ENCODE results near the gene IQCH.

IQCH gene

DNA sequence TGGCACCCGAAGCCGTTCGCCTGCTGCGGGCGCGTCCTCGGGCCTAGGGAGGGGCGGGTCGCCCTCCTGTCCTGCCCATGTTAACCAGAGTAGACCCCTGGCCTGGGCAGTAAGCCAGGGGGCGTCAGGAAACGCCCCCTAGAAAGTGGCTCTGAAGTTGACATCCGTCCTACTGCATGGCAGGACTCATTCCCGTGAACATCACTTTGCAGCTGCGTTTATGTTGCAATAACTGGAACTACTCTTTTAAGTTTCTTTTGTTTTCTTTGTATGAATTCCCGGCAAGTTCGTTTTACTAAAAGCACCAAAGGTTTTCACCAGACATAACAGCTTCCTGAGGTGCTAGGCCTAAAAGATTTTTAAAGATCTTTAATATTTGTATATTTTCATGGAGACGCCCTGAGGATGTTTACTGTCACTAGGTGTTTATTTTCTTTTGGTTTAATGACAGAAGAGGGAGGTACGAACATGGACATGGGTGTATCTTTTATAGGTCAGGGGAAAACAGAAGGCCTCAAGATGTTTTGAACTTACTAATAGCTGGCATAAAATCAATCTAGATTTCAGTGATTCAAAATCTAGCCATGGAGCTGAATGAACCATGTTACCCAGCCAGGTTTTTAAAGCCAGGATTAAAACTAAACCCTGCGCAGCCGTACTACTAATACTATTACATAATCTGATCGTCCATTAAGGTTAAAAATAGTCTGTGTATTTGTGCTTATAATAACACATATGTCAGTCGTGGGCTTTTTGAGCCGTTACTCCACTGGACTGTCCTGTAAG, 267.4 kb downstream of the IQCH start:
- DNase-seq (ENCODE audit: low read depth, low spot score) = no peak
- H3K4me1 ChIP-seq (ENCODE audit: insufficient read depth, insufficient read length) = no peaks in the 10 kb centered on the region
- H3K4me3 ChIP-seq (ENCODE audit: insufficient read length, low read depth) = peak overlapping the region; percentile 96
- no peaks in the 10 kb centered on the region for H3K27me3 ChIP-seq (ENCODE audit: insufficient read depth, insufficient read length)
- no peaks in the 10 kb centered on the region for H3K9me3 ChIP-seq (ENCODE audit: insufficient read depth, low read length)
- TF ChIP-seq SUZ12 (IDR thresholded peaks at IDR 0.05; ENCODE audit: extremely low read depth, insufficient read depth, insufficient read length) (no peak), ZNF274 (IDR thresholded peaks at IDR 0.05; ENCODE audit: low read depth, low read length) (no peak), YY1 (IDR thresholded peaks at IDR 0.05; ENCODE audit: insufficient read depth, insufficient read length) (no peak)
- H3K9ac ChIP-seq (ENCODE audit: insufficient read length, low read depth) = peak overlapping the region; percentile 100
- H3K36me3 ChIP-seq (ENCODE audit: insufficient read depth, insufficient read length, low read length) = peaks cover 4% of the 10 kb centered on the region

DNA sequence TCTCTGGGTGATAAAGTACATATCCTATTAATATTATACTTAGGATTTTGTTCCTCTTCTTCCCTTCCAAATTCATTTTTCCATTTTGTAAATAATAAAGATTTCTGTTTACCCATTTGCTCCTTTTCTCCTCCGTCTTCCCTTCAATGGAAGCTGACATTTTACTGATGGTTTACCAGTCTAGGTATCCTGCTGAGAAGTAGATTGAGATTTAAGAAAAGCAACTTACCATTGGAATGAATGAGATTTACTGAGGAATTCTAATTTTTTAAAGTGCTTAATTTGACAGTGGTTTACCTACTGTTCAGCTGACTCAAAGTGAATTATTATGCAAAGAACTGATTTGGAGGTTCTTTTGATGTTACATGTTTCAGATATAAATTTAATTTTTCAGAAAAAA, 268.7 kb downstream of the IQCH start:
- no peaks in the 10 kb centered on the region for H3K36me3 ChIP-seq (ENCODE audit: insufficient read depth, insufficient read length, low read length)
- DNase-seq (ENCODE audit: low read depth, low spot score) = no peak
- H3K9ac ChIP-seq (ENCODE audit: insufficient read length, low read depth) = no peak overlapping the region
- no peaks in the 10 kb centered on the region for H3K4me1 ChIP-seq (ENCODE audit: insufficient read depth, insufficient read length)
- H3K4me3 ChIP-seq (ENCODE audit: insufficient read length, low read depth) = no peak overlapping the region
- H3K27me3 ChIP-seq (ENCODE audit: insufficient read depth, insufficient read length) = no peaks in the 10 kb centered on the region
- TF ChIP-seq ZNF274 (IDR thresholded peaks at IDR 0.05; ENCODE audit: low read depth, low read length) (no peak), YY1 (IDR thresholded peaks at IDR 0.05; ENCODE audit: insufficient read depth, insufficient read length) (no peak), SUZ12 (IDR thresholded peaks at IDR 0.05; ENCODE audit: extremely low read depth, insufficient read depth, insufficient read length) (no peak)
- no peaks in the 10 kb centered on the region for H3K9me3 ChIP-seq (ENCODE audit: insufficient read depth, low read length)

DNA sequence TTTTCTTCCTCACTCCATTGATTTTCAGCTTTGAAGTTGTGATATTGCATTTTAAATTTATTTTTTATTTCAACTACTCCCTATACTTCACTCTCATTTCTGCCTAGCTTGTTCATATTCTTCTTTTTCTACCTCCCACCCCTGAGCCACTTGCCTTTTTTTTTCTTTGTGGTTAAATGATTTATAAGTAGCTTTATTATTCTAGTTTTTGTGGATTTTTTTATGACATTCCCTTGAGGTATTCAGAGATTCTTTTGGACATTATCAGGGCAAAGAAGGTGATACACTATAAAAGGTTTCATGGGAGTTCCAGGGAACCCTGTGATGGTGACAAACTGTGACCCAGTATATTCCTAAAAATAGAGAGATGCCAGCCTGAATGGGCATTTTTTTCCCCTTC, 269.6 kb downstream of the IQCH start:
- no peaks in the 10 kb centered on the region for H3K36me3 ChIP-seq (ENCODE audit: insufficient read depth, insufficient read length, low read length)
- no peaks in the 10 kb centered on the region for H3K27me3 ChIP-seq (ENCODE audit: insufficient read depth, insufficient read length)
- no peak for DNase-seq (ENCODE audit: low read depth, low spot score)
- no peak for TF ChIP-seq SUZ12 (IDR thresholded peaks at IDR 0.05; ENCODE audit: extremely low read depth, insufficient read depth, insufficient read length)
- no peak for TF ChIP-seq YY1 (IDR thresholded peaks at IDR 0.05; ENCODE audit: insufficient read depth, insufficient read length)
- no peak for TF ChIP-seq ZNF274 (IDR thresholded peaks at IDR 0.05; ENCODE audit: low read depth, low read length)
- H3K9me3 ChIP-seq (ENCODE audit: insufficient read depth, low read length) = no peaks in the 10 kb centered on the region
- no peak overlapping the region for H3K4me3 ChIP-seq (ENCODE audit: insufficient read length, low read depth)
- H3K9ac ChIP-seq (ENCODE audit: insufficient read length, low read depth) = no peak overlapping the region
- no peaks in the 10 kb centered on the region for H3K4me1 ChIP-seq (ENCODE audit: insufficient read depth, insufficient read length)

DNA sequence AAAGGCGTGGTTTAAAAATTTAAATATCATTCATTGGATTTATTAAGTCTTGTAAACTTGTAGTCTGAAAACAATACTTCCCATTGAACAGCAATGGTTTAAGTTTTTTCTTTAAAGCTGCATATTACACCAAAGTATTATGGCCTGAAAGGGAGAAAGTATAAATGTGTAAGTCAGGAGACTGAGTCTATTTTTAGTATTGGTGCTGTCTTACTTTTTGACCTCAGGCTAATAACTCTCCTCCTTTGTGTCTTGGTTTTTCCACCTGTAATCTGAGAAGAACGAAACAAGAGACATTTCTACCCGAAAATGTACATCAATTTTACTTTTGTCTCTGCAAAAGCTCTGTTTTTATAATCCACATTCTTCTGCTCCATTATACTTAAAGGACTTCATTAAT, 273.9 kb downstream of the IQCH start:
- no peak overlapping the region for H3K4me3 ChIP-seq (ENCODE audit: insufficient read length, low read depth)
- TF ChIP-seq ZNF274 (IDR thresholded peaks at IDR 0.05; ENCODE audit: low read depth, low read length) (no peak), YY1 (IDR thresholded peaks at IDR 0.05; ENCODE audit: insufficient read depth, insufficient read length) (no peak), SUZ12 (IDR thresholded peaks at IDR 0.05; ENCODE audit: extremely low read depth, insufficient read depth, insufficient read length) (no peak)
- no peak overlapping the region for H3K9ac ChIP-seq (ENCODE audit: insufficient read length, low read depth)
- H3K36me3 ChIP-seq (ENCODE audit: insufficient read depth, insufficient read length, low read length) = no peaks in the 10 kb centered on the region
- no peaks in the 10 kb centered on the region for H3K27me3 ChIP-seq (ENCODE audit: insufficient read depth, insufficient read length)
- H3K9me3 ChIP-seq (ENCODE audit: insufficient read depth, low read length) = no peaks in the 10 kb centered on the region
- DNase-seq (ENCODE audit: low read depth, low spot score) = no peak
- H3K4me1 ChIP-seq (ENCODE audit: insufficient read depth, insufficient read length) = no peaks in the 10 kb centered on the region

DNA sequence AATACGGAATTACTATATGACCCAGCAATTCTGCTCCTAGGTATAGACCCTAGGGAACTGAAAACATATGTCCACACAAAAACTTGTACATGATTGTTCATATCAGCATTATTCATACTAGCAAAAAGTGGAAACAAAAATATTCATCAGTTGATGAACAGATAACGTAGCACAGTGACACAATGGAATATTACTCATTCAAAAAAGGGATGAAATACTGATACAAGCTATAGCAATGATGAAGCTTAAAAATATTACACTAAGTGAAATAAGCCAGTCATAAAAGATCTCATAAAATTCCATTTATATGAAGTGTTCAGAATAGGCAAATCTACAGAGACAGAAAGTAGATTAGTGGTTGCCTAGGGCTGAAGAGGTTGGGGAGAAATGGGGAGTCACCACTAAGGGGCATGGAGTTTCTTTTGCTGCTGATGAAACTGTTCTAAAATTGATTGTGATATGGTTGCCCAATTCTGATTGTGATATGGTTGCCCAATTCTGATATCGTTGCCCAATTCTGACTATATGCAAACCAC, 276.9 kb downstream of the IQCH start:
- Histone ChIP-seq H3K9me3 (ENCODE audit: insufficient read depth, low read length) (no peaks in the 10 kb centered on the region), H3K27me3 (ENCODE audit: insufficient read depth, insufficient read length) (no peaks in the 10 kb centered on the region), H3K36me3 (ENCODE audit: insufficient read depth, insufficient read length, low read length) (no peaks in the 10 kb centered on the region), H3K4me3 (ENCODE audit: insufficient read length, low read depth) (no peak overlapping the region), H3K4me1 (ENCODE audit: insufficient read depth, insufficient read length) (no peaks in the 10 kb centered on the region), H3K9ac (ENCODE audit: insufficient read length, low read depth) (no peak overlapping the region)
- DNase-seq (ENCODE audit: low read depth, low spot score) = no peak
- no peak for TF ChIP-seq ZNF274 (IDR thresholded peaks at IDR 0.05; ENCODE audit: low read depth, low read length)
- TF ChIP-seq SUZ12 (IDR thresholded peaks at IDR 0.05; ENCODE audit: extremely low read depth, insufficient read depth, insufficient read length) = no peak
- no peak for TF ChIP-seq YY1 (IDR thresholded peaks at IDR 0.05; ENCODE audit: insufficient read depth, insufficient read length)

DNA sequence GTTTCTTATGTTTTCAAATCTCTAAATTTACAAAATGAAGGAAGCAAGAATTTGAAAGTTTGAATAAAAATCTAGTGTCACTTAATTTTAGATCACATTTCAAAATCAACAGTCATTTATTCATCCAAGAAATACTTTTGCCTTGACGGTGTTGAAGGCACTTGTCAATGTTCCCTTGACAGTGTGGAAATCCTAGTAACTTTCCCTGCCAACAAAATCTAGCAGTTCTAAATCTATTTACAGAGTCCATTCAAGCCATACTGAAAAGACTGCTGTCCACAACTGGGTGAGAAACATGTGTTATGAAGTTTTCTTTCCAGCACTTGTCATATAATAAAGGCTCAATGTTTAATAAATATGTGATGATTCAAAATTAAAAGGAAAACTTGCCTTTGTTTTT, 279.3 kb downstream of the IQCH start:
- no peak for DNase-seq (ENCODE audit: low read depth, low spot score)
- TF ChIP-seq YY1 (IDR thresholded peaks at IDR 0.05; ENCODE audit: insufficient read depth, insufficient read length) = no peak
- no peak for TF ChIP-seq SUZ12 (IDR thresholded peaks at IDR 0.05; ENCODE audit: extremely low read depth, insufficient read depth, insufficient read length)
- no peak for TF ChIP-seq ZNF274 (IDR thresholded peaks at IDR 0.05; ENCODE audit: low read depth, low read length)
- Histone ChIP-seq H3K27me3 (ENCODE audit: insufficient read depth, insufficient read length) (no peaks in the 10 kb centered on the region), H3K4me1 (ENCODE audit: insufficient read depth, insufficient read length) (no peaks in the 10 kb centered on the region), H3K4me3 (ENCODE audit: insufficient read length, low read depth) (no peak overlapping the region), H3K9ac (ENCODE audit: insufficient read length, low read depth) (no peak overlapping the region), H3K36me3 (ENCODE audit: insufficient read depth, insufficient read length, low read length) (no peaks in the 10 kb centered on the region), H3K9me3 (ENCODE audit: insufficient read depth, low read length) (no peaks in the 10 kb centered on the region)

DNA sequence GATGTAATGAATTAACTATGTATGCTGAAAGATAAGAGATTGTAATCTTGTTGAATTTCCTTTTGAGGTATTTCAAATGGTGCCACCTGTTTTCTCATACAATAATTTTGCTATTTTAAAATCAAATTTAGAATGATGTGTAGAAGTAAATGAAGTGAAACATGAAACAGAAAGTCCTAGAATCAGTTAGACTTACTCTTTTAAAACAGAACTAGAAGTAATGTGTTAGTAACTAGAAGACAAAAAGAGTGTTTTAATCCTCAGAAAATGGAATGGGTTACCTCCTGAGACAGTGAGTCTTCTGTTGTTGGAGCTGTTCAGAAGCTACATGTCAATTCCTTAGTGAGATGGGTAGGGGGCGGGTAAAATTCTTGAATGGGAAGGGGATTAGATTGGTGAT, 279.8 kb downstream of the IQCH start:
- Histone ChIP-seq H3K9me3 (ENCODE audit: insufficient read depth, low read length) (no peaks in the 10 kb centered on the region), H3K4me3 (ENCODE audit: insufficient read length, low read depth) (no peak overlapping the region), H3K27me3 (ENCODE audit: insufficient read depth, insufficient read length) (no peaks in the 10 kb centered on the region), H3K36me3 (ENCODE audit: insufficient read depth, insufficient read length, low read length) (no peaks in the 10 kb centered on the region), H3K9ac (ENCODE audit: insufficient read length, low read depth) (no peak overlapping the region), H3K4me1 (ENCODE audit: insufficient read depth, insufficient read length) (no peaks in the 10 kb centered on the region)
- DNase-seq (ENCODE audit: low read depth, low spot score) = no peak
- TF ChIP-seq SUZ12 (IDR thresholded peaks at IDR 0.05; ENCODE audit: extremely low read depth, insufficient read depth, insufficient read length) = no peak

All from NT2/D1 (cell line).